ENCODE measurements around the gene LTN1.
"Not testable (repeated sequence)": the region's sequence is repeated elsewhere in the genome, so short reads cannot be mapped to it uniquely, and the experiment has no call there.

LTN1 gene

GRCh38 chr21:28992526-28993292 lies at the start of gene LTN1:
Gene LTN1 (minus strand): TSS chr21:28992877. CDS start chr21:28992805, 72 bp downstream.
- peak; percentile 100 for DNase-seq

DNA sequence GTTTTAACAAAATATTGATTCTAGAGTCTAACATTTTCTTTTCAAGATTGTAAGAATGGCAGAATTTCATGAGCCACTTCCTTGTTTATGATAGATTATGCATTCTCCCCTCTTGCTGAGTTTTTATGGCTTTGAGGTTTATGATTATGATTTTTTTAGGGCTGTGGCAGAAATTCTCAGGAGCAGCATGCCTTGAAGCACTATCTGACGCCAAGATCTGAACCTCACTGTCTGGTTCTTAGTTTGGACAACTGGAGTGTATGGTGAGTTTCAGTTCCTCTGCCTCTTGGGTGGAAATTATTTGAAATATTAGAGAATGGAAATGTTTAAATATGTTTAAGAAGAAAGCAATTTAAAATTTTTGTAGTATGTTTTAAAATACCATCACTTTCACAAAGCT lies 42.0 kb upstream of the LTN1 start:
- no peak for DNase-seq

- no peak for DNase-seq
Observed at GRCh38 chr21:29033871-29034270, 41.2 kb upstream of the LTN1 start.

- no peak for DNase-seq
Observed at GRCh38 chr21:29033301-29033700, 40.6 kb upstream of the LTN1 start.

DNA sequence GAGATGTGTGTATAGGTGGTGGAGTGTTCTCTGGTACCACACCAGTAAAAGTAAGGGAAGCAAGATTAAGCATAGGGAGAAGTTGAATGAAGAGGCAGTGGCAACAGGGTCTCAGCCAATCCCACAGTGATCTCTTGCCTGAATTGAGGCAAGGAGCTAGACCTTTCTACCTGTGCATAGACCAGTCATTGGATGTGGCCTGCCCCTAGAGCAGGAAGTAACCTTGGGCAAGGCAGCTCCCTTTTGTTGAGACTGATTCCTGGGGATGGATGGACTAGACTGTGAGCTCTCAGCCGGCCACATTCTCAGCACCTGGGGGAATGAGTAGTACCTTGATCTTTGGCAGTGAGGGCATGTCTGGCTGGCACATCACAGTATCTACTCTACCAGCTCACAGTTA lies 38.2 kb upstream of the LTN1 start:
- DNase-seq: no peak

DNA sequence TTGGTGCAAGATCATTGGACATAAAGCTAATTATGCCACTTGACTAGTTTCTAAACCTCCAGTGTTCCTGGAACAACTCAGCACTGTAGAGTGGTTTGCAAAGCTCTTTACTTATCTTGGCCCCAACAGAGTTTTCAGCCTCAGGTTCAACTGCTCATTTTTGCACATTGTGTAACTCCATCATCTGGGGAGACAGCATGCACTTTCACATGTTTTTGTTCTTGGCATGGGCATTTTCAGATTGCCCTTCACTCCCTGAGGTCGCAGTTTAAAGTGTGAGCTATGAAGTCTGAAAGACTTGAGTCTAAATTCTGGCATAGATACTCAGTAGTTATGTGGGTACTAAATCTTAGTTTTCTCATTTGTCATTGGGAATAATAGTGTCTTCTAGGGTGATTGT lies 36.8 kb upstream of the LTN1 start:
- DNase-seq: no peak

DNA sequence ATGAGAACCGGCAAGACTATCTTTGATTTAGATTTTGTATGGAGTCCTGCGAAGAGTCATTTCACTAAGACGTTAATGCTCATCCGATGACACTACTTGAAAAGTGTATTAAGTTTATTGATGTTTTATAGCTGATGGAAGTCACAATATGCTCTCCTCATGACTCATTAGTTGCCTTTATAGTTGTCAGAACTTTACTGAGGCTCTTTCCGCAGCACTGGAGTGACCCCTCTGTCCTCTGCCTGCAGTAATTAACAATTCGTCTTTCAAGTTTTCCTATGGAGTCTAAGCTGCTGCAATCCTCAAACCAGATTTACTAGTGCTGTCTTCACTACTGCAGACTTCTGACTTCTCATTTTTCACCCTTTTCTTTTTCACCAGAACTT lies 32.6 kb upstream of the LTN1 start:
- DNase-seq: no peak

DNA sequence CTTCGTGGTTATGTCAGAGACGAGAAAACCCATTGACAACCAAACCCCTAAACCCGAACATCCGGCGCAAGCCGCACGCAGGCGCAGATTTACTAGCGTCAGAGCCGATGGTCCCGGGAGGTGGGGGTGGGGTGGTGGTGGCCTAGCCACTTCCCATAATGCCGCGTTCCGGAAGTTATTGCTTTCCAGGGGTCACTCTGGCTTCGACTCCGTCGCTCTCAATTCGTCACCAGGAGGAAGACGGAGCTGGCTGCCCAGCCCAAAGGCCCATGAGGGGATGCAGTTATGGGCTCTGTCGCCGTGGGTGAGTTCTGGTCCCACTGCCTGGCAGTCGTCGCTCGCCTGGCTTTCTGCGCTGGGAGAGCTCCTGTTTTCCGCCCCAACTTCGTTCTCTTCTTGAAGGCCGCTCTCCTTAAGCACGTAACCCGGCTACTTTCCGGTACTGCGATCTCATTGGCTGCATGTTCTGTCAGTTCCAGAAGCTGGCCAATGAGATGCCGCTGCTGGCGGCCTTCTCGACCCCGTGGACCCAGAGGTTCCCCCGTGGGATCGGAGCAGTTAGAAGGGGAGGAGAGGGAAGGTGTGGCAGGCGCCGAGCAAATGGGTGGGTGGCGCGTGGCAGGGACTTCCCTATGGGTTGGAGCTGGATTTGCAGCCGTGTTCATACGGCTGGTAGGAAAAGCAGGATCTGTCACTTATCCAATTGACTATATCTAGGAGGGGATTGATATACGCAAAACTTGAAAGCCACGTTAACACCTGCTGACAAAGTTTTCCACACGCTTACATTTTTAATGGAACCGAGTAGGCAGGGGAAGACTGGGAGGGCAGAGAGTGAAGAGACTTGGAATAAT lies 32.0 kb upstream of the LTN1 start, which contains the start of gene USP16:
Gene USP16 (plus strand): TSS at position 195 of the 854 bp plus-strand sequence. CDS start 3,246 bp downstream, outside the sequence.
- peak; percentile 99 for DNase-seq

DNA sequence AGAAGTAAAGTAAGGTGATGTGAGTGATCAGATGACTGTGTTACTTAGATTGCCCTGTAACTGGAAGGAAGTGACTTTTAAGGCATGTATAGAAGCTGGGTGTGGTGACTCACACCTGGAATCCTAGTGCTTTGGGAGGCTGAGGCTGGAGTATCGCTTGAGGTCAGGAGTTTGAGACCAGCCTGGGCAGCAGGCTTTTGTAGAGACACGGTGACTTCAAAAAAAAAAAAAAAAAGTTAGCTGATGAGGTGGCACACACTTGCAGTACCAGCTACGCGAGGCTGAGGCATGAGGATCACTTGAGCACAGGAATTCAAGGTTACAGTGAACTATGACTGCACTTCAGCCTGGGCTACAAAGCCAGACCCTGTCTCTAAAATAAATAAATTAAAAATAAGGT lies 29.5 kb upstream of the LTN1 start:
- DNase-seq: no peak

DNA sequence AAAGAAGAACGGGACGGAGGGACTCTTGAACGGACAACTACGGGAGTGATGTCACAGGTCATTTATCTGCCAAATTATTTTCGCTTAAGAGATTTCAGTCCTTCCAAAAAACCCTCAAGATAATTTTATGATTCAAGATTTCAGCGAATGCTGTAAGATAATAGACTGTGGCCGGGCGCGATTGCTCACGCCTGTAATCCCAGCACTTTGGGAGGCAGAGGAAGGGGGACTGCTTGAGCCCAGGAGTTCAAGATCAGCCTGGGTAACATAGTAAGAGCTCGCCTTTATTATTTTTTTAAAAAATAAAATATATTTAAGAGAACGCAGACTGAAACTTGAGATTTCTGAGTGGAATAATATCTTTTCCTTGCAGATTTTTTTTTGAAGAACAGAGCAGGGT lies 25.9 kb upstream of the LTN1 start:
- DNase-seq: no peak

- DNase-seq: no peak
Observed at GRCh38 chr21:29017639-29018237, 25.1 kb upstream of the LTN1 start.

DNA sequence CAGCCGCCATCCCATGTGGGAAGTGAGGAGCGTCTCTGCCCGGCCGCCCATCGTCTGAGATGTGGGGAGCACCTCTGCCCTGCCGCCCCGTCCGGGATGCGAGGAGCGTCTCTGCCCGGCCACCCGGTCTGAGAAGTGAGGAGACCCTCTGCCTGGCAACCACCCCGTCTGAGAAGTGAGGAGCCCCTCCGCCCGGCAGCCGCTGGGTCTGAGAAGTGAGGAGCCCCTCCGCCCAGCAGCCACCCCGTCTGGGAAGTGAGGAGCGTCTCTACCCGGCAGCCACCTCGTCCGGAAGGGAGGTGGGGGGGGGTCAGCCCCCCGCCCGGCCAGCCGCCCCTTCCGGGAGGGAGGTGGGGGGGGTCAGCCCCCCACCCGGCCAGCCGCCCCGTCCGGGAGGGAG lies 18.6 kb upstream of the LTN1 start:
- DNase-seq: not testable (repeated sequence)

DNA sequence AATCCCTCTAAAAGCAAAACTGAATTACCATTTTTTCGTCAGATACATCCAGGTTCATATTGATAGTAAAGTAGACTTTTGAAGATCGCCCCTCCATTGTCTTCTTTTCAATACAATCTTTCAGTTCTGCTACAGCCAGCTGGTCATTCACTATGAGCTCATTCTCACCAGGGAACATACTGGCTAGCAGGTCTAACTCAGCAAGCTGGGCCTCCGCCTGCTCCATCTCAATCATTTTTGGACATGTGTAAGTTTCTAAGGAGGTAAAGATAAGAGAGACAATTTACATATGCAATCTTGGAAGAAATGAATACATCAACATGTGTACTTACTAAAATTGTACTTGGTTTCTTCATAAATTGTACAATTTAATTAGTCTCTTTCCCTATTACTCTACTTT lies 15.7 kb upstream of the LTN1 start:
- no peak for DNase-seq

- DNase-seq: peak; percentile 64
Observed at GRCh38 chr21:29007810-29008209, 15.1 kb upstream of the LTN1 start.

DNA sequence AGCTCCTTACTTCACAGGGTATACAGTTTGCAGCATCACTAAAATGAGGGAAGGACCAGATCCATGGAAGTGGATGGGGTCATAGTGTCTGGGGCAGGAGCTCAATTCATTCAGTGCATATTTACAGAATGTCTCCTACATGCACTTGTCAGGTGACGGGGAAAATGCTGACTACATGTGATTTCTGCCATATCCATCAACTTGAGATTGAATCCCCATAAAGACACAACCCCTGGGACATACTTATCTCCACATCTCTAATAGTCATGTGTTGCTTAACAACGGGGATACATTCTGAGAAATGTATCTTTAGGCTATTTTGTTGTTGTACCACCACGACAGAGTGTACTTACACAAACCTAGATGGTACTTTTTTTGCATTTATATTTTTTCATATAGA lies 14.5 kb upstream of the LTN1 start:
- no peak for DNase-seq

- DNase-seq: no peak
Observed at GRCh38 chr21:29005696-29006095, 13.0 kb upstream of the LTN1 start.

GRCh38 chr21:29002442-29003144 lies 9.9 kb upstream of the LTN1 start:
- peak; percentile 98 for DNase-seq

DNA sequence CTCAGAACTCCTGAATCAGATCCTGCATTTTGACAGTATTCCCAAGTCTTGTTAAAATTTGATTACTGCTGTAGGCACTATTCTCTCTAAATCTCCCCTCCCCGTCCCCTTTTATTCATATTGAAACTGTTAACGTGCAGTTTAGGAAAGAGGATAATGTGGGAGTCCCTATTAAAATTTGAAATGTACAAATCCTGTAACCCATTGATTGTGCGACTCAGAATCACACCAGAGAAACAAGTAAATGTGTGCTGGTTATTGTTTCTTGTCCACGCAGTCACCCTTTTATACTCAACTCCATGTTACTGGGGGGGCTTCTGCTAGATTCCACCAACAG lies 584 bp upstream of the LTN1 start:
- DNase-seq: no peak

GRCh38 chr21:28991861-28992525 lies 684 bp downstream of the LTN1 start:
- DNase-seq: no peak

DNA sequence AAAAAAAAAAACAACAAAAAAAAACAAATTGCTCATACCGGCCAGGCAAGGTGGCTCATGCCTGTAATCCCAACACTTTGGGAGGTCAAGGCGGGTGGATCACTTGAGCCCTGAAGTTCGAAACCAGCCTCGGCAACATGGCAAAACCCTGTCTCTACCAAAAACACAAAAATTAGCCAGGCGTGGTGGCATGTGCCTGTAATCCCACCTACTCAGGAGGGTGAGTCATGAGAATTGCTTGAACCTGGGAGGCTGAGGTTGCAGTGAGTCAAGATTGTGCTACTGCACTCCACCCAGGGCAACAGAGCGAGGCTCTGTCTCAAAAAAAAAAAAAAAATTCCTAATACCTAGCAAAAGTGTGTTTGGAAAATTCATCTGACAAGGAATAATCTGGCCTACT lies 4.5 kb downstream of the LTN1 start:
- peak; percentile 61 for DNase-seq

DNA sequence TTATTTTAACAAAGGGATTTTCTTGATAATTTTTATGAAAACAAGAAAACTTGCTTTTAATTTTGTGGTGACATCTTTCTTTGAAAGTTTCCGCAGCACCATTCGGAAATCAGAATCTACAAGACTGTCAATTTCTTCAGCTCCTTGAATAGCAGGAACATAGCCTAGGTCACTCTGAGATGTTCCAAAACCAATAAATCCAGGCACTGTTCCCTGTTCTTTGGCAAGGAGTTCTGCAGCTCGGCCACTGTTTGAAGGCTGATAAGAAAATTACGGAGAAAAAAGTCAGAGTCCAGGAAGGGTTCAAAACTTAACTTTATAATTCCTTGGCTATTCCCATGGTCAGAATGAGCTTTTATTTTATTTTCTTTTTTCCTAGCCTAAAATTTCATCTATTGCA lies 6.0 kb downstream of the LTN1 start:
- no peak for DNase-seq

GRCh38 chr21:28982637-28983036 lies 10.0 kb downstream of the LTN1 start:
- no peak for DNase-seq

GRCh38 chr21:28979092-28979491 lies 13.6 kb downstream of the LTN1 start:
- no peak for DNase-seq

Data from islet precursor cell (in vitro differentiated cells).